HepG2 (cell line): ENCODE data around the gene SYNGR1. TPM values are rescaled to one million over a fixed set of nuclear protein-coding genes. Genes with fewer than 3 reads are reported as not detected.

Source experiments
- ASH2L ChIP-seq: fragments of 300-600, 200-600 bp; sonication (generic); IDR thresholded peaks from 2 replicates; pipeline ENCODE4 v1.7.0; 2017; ENCODE audit warnings: low read depth, mild to moderate bottlenecking, moderate library complexity, mixed read lengths, low read length; ENCODE audit not compliant: insufficient read length
- BCLAF1 ChIP-seq: fragments of 450-650 bp; IDR thresholded peaks from 2 replicates; pipeline ENCODE4 v1.6.1; 2017; ENCODE audit warnings: mild to moderate bottlenecking
- CC2D1A ChIP-seq: sonication (generic); formaldehyde crosslinking; IDR thresholded peaks from 2 replicates; pipeline ENCODE4 v1.8.1; 2023; ENCODE audit warnings: mild to moderate bottlenecking, missing genetic modification reagents
- EP300 ChIP-seq, 3 experiments: sonication (generic) in 1 of 3; formaldehyde crosslinking in 1 of 3; IDR thresholded peaks; 2 replicates each; pipeline versions ENCODE4 v1.5.1 to v1.6.1; 2011 to 2020; ENCODE audit warnings: low read depth in 2 of 3, low read length in 2 of 3, borderline replicate concordance in 1 of 3, improper control_type of control experiment in 1 of 3, mild to moderate bottlenecking in 1 of 3, missing genetic modification reagents in 1 of 3, moderate library complexity in 1 of 3
- HDAC1 ChIP-seq: sonication (generic); formaldehyde crosslinking; IDR thresholded peaks from 2 replicates; pipeline ENCODE4 v1.5.1; 2020; ENCODE audit warnings: mild to moderate bottlenecking, missing genetic modification reagents
- KLF13 ChIP-seq: sonication (generic); formaldehyde crosslinking; IDR thresholded peaks from 2 replicates; pipeline ENCODE4 v1.4.0; 2020; ENCODE audit warnings: mild to moderate bottlenecking, missing genetic modification reagents
- PHF20 ChIP-seq: sonication (generic); formaldehyde crosslinking; IDR thresholded peaks from 2 replicates; pipeline ENCODE4 v1.5.0; 2020; ENCODE audit warnings: mild to moderate bottlenecking, missing genetic modification reagents
- RELA ChIP-seq: sonication (generic); formaldehyde crosslinking; IDR thresholded peaks from 2 replicates; pipeline ENCODE4 v1.4.0; 2020; ENCODE audit warnings: missing genetic modification reagents
- SRF ChIP-seq: IDR thresholded peaks from 2 replicates; pipeline ENCODE4 v1.6.1; 2011; ENCODE audit warnings: mild to moderate bottlenecking, low read depth, low read length, moderate library complexity
- TBL1XR1 ChIP-seq: fragments of 150-350 bp; IDR thresholded peaks from 2 replicates; pipeline ENCODE4 v1.6.1; 2014; ENCODE audit warnings: borderline replicate concordance, low read length; ENCODE audit not compliant: partially characterized antibody
- ZBTB40 ChIP-seq, 2 experiments: fragments of 450-650 bp in 1 of 2; sonication (generic) in 1 of 2; formaldehyde crosslinking in 1 of 2; IDR thresholded peaks; 2 replicates each; pipeline versions ENCODE4 v1.6.1 to v1.8.0; 2016 to 2022; ENCODE audit warnings: antibody characterized with exemption in 1 of 2, mild to moderate bottlenecking in 1 of 2, missing genetic modification reagents in 1 of 2
- ZFP91 ChIP-seq: sonication (generic); formaldehyde crosslinking; IDR thresholded peaks from 2 replicates; pipeline ENCODE4 v1.9.0; 2022; ENCODE audit warnings: missing genetic modification reagents, mild to moderate bottlenecking, borderline replicate concordance
- ZNF160 ChIP-seq: sonication (generic); formaldehyde crosslinking; IDR thresholded peaks from 2 replicates; pipeline ENCODE4 v1.8.0; 2022; ENCODE audit warnings: mild to moderate bottlenecking, inconsistent platforms, missing genetic modification reagents
- ZSCAN29 ChIP-seq: sonication (generic); formaldehyde crosslinking; conservative IDR thresholded peaks from 2 replicates; pipeline ENCODE4 v1.4.0; 2020; ENCODE audit warnings: mild to moderate bottlenecking, missing genetic modification reagents
- polyA plus RNA-seq, 8 experiments: library from polyadenylated mRNA; depleted of rRNA in 3 of 8; stranded (reverse) in 7 of 8; unstranded in 1 of 8; fragments of >200 nt; fragmentation: Illumina TruSeq in 4 of 8; extraction: Trizol in 4 of 8; gene quantifications; 2 replicates each; pipeline versions ENCODE4 v1.2.1 to v1.2.3, GENCODE V29; 2011 to 2016; ENCODE audit warnings: low read depth in 4 of 8, missing spikeins in 1 of 8, mixed read lengths in 1 of 8; ENCODE audit not compliant: insufficient read depth in 1 of 8
- total RNA-seq, 5 experiments: library from RNA; depleted of rRNA; stranded (reverse); fragments of >200 nt; fragmentation: Illumina TruSeq; extraction: Trizol; gene quantifications; 2 replicates each; pipeline ENCODE4 v1.2.3, GENCODE V29; 2016; ENCODE audit warnings: low read depth in 1 of 5

Gene SYNGR1
- total and polyA plus RNA-seq, 2 of the 13 experiments (the other 11 are each of a cell fraction or from before 2014, with no cell fraction given), result 0.27 to 2.7 TPM

GRCh38 chr22:39388261-39389011 lies 38.6 kb downstream of the SYNGR1 start (continued):
- TF ChIP-seq SRF (no peak), PHF20 (CRISPR knock-in tag) (no peak), ZNF160 (no peak), EP300 (IDR thresholded peaks at IDR 0.05; ENCODE audit: low read depth in 2 of 2, low read length in 2 of 2) (no peak), EP300 (CRISPR knock-in tag; IDR thresholded peaks at IDR 0.05; ENCODE audit: borderline replicate concordance) (no peak), ZBTB40 (IDR thresholded peaks at IDR 0.05) (no peak), ZBTB40 (CRISPR knock-in tag; IDR thresholded peaks at IDR 0.05) (no peak), TBL1XR1 (no peak), ZFP91 (peak; percentile 37; the same call in 1 of the 2 replicates), KLF13 (CRISPR knock-in tag) (peak; percentile 67; the same call in 1 of the 2 replicates), ZSCAN29 (CRISPR knock-in tag) (no peak), CC2D1A (no peak), ASH2L (no peak), RELA (no peak), HDAC1 (CRISPR knock-in tag) (peak; percentile 20; the same call in 1 of the 2 replicates), BCLAF1 (no peak)
